ENCODE results near the gene CFAP46. TPM values are rescaled to one million over a fixed set of nuclear protein-coding genes. Genes with fewer than 3 reads are reported as not detected.

Gene CFAP46
- total and polyA plus RNA-seq, 4 donors: 3.1 to 18.8 (median 7.1) TPM

GRCh38 chr10:132784866-132785722, 157.3 kb downstream of the CFAP46 start:
- ATAC-seq (ENCODE audit: insufficient read depth, low FRiP score) (no peak), DNase-seq (no peak)
- H3K27me3 ChIP-seq (ENCODE audit: control insufficient read depth in 3 of 3, insufficient read depth in 3 of 3, low read length in 2 of 3): peaks cover 19 to 52% (median 35%) of the 10 kb centered on the region in 3 donors
- peaks cover 0 to 13% (median 0%) of the 10 kb centered on the region in 5 donors for H3K4me1 ChIP-seq (ENCODE audit: control insufficient read depth in 5 of 5, insufficient read depth in 5 of 5, low read length in 5 of 5)
- H3K4me3 ChIP-seq: no peak overlapping the region
- peaks cover 0 to 22% (median 4%) of the 10 kb centered on the region in 4 donors for H3K36me3 ChIP-seq (ENCODE audit: control insufficient read depth in 4 of 4, insufficient read depth in 4 of 4, low read length in 4 of 4)
- H3K27ac ChIP-seq (ENCODE audit: low read depth in 1 of 2, low read length in 1 of 2): no peak overlapping the region
- 6 to 10% methylated on average over 83 to 111 of the region's 111 CpGs for WGBS, 2 donors
- no peak for TF ChIP-seq CTCF (IDR thresholded peaks at IDR 0.05; ENCODE audit: control extremely low read depth, extremely low read depth)
- peaks cover 0 to 10% (median 0%) of the 10 kb centered on the region in 4 donors for H3K9me3 ChIP-seq (ENCODE audit: control insufficient read depth in 4 of 4, insufficient read depth in 3 of 4, low read length in 3 of 4)
- H3K9ac ChIP-seq (ENCODE audit: insufficient read depth in 1 of 2, low read length in 2 of 2): no peak overlapping the region

GRCh38 chr10:132783940-132784865, 158.2 kb downstream of the CFAP46 start:
- H3K27me3 ChIP-seq (ENCODE audit: control insufficient read depth in 3 of 3, insufficient read depth in 3 of 3, low read length in 2 of 3): peaks cover 19 to 48% (median 26%) of the 10 kb centered on the region in 3 donors
- H3K4me3 ChIP-seq: no peak overlapping the region
- H3K4me1 ChIP-seq (ENCODE audit: control insufficient read depth in 5 of 5, insufficient read depth in 5 of 5, low read length in 5 of 5): peaks cover 0 to 13% (median 0%) of the 10 kb centered on the region in 5 donors
- 14 to 18% methylated on average over 92 to 106 of the region's 106 CpGs for WGBS, 2 donors
- H3K9ac ChIP-seq (ENCODE audit: insufficient read depth in 1 of 2, low read length in 2 of 2): no peak overlapping the region
- no peak for TF ChIP-seq CTCF (IDR thresholded peaks at IDR 0.05; ENCODE audit: control extremely low read depth, extremely low read depth)
- DNase-seq (no peak), ATAC-seq (ENCODE audit: insufficient read depth, low FRiP score) (no peak)
- H3K36me3 ChIP-seq (ENCODE audit: control insufficient read depth in 4 of 4, insufficient read depth in 4 of 4, low read length in 4 of 4): peaks cover 0 to 26% (median 5%) of the 10 kb centered on the region in 4 donors
- H3K27ac ChIP-seq (ENCODE audit: low read depth in 1 of 2, low read length in 1 of 2): no peak overlapping the region
- H3K9me3 ChIP-seq (ENCODE audit: control insufficient read depth in 4 of 4, insufficient read depth in 3 of 4, low read length in 3 of 4): peaks cover 0 to 14% (median 0%) of the 10 kb centered on the region in 4 donors

GRCh38 chr10:132783165-132783939, 159.0 kb downstream of the CFAP46 start:
- peaks cover 19 to 41% (median 21%) of the 10 kb centered on the region in 3 donors for H3K27me3 ChIP-seq (ENCODE audit: control insufficient read depth in 3 of 3, insufficient read depth in 3 of 3, low read length in 2 of 3)

More at GRCh38 chr10:132783165-132783939, 159.0 kb downstream of the CFAP46 start:
- H3K9ac ChIP-seq (ENCODE audit: insufficient read depth in 1 of 2, low read length in 2 of 2): no peak overlapping the region
- WGBS, 2 donors: 85 to 90% methylated on average over 30 of the region's 30 CpGs
- no peak for ATAC-seq (ENCODE audit: insufficient read depth, low FRiP score)
- H3K9me3 ChIP-seq (ENCODE audit: control insufficient read depth in 4 of 4, insufficient read depth in 3 of 4, low read length in 3 of 4): peaks cover 0 to 15% (median 0%) of the 10 kb centered on the region in 4 donors
- no peak for DNase-seq
- H3K36me3 ChIP-seq (ENCODE audit: control insufficient read depth in 4 of 4, insufficient read depth in 4 of 4, low read length in 4 of 4): peaks cover 0 to 33% (median 5%) of the 10 kb centered on the region in 4 donors
- no peak for TF ChIP-seq CTCF (IDR thresholded peaks at IDR 0.05; ENCODE audit: control extremely low read depth, extremely low read depth)
- peaks cover 0 to 13% (median 0%) of the 10 kb centered on the region in 5 donors for H3K4me1 ChIP-seq (ENCODE audit: control insufficient read depth in 5 of 5, insufficient read depth in 5 of 5, low read length in 5 of 5)
- no peak overlapping the region for H3K27ac ChIP-seq (ENCODE audit: low read depth in 1 of 2, low read length in 1 of 2)
- H3K4me3 ChIP-seq: no peak overlapping the region

All from lung (tissue), 12 donors.